ENCODE results near the gene PATJ.
"Not testable (repeated sequence)": the region's sequence is repeated elsewhere in the genome, so short reads cannot be mapped to it uniquely, and the experiment has no call there.

The PATJ gene

GRCh38 chr1:61837607-61838006 is 95.3 kb downstream of the PATJ start:
- DNase-seq: not testable (repeated sequence)

DNA sequence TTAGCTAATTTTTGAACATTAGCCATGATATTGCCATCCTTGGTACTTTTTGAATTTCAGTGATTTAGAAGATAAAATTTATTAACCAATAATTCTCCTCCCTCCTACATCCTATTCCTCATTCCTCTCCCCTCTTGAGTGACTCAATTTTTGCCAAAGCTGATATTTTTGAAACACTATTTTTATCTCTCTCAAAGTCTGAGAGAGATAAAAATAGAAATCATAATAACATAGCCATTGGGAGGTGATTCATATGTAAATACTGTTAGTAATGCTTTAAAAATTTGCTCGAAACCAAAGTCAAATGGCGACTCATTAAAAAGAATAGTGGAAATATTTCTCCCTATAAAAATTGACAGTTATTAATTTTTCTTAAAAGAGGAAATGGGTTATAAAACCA is 97.4 kb downstream of the PATJ start:
- DNase-seq: no peak

- DNase-seq: no peak
These were observed 99.8 kb downstream of the PATJ start for GRCh38 chr1:61842036-61842435.

DNA sequence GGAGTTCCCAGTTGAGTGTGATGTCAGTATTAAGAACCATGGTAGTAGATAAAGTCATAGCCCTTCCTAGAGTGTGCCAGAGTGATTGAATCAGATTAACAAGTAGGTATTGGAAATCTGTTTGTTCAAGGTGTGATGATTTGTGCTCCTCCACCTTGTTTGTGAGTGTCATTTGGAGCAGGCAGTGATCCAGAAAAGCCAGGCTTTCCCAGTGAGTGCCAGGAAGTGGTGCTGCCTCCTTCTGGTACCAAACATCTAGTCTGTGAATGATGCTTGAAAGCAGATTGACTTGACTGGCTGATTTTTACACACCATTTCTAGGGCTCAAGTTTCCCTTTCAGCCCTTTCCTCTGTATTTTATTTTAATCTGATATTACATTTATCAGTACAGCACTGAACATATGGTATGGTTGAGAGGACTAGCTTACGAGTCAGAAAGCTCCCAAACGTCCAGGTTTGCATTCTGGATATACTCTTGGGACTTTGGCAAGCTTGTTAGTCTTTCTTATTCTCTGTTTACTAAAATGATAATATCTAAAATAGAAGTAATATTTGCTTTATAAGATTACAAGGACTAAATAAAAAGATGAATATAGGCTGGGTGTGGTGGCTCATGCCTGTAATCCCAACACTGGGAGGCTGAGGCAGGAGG is 100.7 kb downstream of the PATJ start:
- no peak for DNase-seq

DNA sequence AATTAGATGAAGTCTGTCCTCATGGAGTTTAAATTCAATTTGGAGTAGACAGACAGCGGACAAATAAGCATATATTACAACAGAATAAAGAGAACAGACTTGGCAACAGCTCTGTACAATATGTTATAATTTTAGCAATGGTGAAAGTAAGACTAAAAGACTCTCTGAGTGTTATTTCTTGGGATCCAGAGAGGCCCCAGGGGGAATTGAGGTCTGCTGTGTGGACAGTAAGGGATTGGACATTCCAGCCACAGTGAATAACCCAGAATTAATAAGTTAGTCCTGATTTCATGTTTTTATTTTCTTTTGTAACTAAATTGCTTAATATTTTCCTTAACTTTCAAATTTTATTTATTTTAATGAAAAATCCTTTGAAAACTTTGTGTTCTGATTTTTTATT is 101.7 kb downstream of the PATJ start:
- no peak for DNase-seq

DNA sequence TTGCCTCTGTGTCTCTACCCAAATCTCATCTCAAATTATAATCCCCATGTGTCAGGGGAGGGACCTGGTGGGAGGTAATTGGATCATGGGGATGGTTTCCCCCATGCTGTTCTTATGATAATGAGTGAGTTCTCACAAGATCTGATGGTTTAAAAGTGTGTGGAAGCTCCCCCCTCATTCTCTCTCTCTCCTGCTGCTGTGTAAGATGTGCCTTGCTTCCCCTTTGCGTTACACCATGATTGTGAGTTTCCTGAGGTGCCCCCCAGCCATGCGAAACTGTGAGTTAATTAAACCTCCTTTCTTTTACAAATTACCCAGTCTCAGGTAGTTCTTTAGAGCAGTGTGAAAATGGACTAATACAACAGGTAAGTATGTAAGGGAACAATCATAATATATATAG is 102.4 kb downstream of the PATJ start:
- not testable (repeated sequence) for DNase-seq

- no peak for DNase-seq
These were observed 109.0 kb downstream of the PATJ start for GRCh38 chr1:61851235-61851634.

- peak; percentile 50 for DNase-seq
These were observed 109.8 kb downstream of the PATJ start for GRCh38 chr1:61851849-61852669.

DNA sequence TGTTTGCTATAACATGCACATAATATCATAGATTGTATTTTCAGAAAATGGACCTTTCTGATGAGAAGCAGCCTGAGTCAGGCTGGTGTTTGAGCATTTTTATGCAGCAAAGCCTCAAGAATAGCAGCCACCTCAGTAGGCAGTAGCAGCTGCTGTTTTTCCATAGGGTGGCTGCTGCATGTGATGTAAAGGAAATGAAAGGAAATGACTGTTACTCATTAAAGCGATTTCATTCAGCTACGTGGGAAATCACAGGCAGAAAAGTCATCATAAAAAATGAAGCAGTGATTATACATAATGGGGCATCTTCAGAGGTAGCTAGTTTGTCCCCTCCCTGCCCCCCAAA is 110.4 kb downstream of the PATJ start:
- no peak for DNase-seq

- DNase-seq: no peak
These were observed 111.3 kb downstream of the PATJ start for GRCh38 chr1:61853583-61853982.

- no peak for DNase-seq
These were observed 122.2 kb downstream of the PATJ start for GRCh38 chr1:61864489-61864888.

- no peak for DNase-seq
These were observed 123.5 kb downstream of the PATJ start for GRCh38 chr1:61865646-61866220.

DNA sequence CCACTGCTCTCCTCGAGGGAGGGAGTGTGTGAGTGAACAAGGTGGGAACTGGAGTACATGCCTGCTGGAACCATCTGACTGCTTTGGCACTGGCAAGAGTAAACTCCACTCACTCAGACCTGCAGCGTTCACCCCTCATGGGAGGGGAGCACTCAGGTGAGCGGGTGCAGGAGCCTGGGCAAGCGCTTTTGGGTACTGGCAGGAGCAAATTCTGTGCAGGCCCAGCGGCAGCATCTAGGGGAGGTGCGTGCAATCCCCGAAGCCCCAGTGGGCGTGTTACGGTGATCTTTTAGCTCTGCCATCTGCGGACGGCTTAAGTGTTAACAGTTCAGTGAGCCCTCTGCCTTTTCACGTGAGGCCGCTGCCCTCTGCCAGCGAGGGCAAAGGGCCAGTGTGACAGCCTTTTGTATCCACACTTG is 127.4 kb downstream of the PATJ start:
- no peak for DNase-seq

GRCh38 chr1:61872206-61872605 is 129.9 kb downstream of the PATJ start:
- no peak for DNase-seq

DNA sequence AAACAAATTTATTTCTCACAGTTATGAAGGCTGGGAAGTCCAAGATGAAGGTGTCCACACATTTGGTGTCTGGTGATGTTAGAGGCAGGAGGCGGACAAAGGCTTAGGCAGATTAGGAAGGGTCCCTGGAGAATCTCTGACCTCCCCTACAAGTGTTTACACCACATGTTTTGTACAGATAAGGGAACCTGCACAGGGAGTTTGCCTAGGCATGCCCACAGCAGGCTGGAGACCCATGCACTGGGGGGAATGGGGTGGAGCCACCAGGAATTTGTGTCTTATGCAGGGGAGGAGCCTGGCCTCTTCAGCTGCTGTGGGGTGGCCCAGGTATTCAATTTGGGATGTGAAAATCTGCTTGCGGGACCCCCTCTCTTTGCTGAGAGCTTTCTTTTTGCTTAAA is 131.3 kb downstream of the PATJ start:
- DNase-seq: no peak

GRCh38 chr1:61873994-61874393 is 131.7 kb downstream of the PATJ start:
- DNase-seq: no peak

- DNase-seq: no peak
These were observed 132.9 kb downstream of the PATJ start for GRCh38 chr1:61875198-61875597.

GRCh38 chr1:61879887-61880474 is 137.7 kb downstream of the PATJ start:
- not testable (repeated sequence) for DNase-seq

- no peak for DNase-seq
These were observed 145.0 kb downstream of the PATJ start for GRCh38 chr1:61887076-61887867.

- no peak for DNase-seq
These were observed 145.8 kb downstream of the PATJ start for GRCh38 chr1:61887931-61888564.

- DNase-seq: no peak
These were observed 146.5 kb downstream of the PATJ start for GRCh38 chr1:61888808-61889207.

- not testable (repeated sequence) for DNase-seq
These were observed 148.2 kb downstream of the PATJ start for GRCh38 chr1:61890435-61890834.

- no peak for DNase-seq
These were observed 150.7 kb downstream of the PATJ start for GRCh38 chr1:61892977-61893376.

Data from NCI-H146 (cell line).